Measurements from ENCODE around the gene MDM2.

DNA sequence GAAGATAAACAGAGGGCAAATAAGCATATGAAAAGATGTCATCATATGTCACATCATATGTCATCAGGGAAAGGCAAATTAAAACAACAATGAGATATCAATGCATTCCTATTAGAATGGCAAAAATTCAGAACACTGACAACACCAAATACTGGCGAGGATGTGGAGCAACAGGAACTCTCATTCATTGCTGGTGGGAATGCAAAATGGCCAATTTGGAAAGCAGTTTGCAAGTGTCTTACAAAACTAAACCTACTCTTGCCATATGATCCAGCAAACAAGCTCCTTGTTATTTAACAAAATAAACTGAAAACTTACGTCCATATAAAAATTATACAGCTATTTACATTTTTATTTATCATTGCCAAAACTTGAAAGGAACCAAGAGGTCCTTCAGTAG is 92.3 kb downstream of the MDM2 start:
- TF ChIP-seq CTCF (IDR thresholded peaks at IDR 0.05) (no peak), RAD21 (conservative IDR thresholded peaks at IDR 0.05 in 1 of 2, IDR thresholded peaks at IDR 0.05 in 1 of 2) (no peak), BHLHE40 (IDR thresholded peaks at IDR 0.05; ENCODE audit: low read depth, low read length) (no peak), POLR2A (IDR thresholded peaks at IDR 0.05; ENCODE audit: low read length) (no peak), MYC (IDR thresholded peaks at IDR 0.05; ENCODE audit: borderline replicate concordance, low read length) (no peak), REST (IDR thresholded peaks at IDR 0.05) (no peak), HDAC2 (IDR thresholded peaks at IDR 0.05) (no peak), MAX (IDR thresholded peaks at IDR 0.05) (no peak), ZSCAN20 (CRISPR knock-in tag; IDR thresholded peaks at IDR 0.05) (no peak), POLR2AphosphoS2 (conservative IDR thresholded peaks at IDR 0.05; ENCODE audit: low read length) (no peak), RCOR1 (IDR thresholded peaks at IDR 0.05; ENCODE audit: low read depth, low read length) (no peak), RFX5 (IDR thresholded peaks at IDR 0.05) (no peak)
- TF ChIP-seq, protein P1, sequence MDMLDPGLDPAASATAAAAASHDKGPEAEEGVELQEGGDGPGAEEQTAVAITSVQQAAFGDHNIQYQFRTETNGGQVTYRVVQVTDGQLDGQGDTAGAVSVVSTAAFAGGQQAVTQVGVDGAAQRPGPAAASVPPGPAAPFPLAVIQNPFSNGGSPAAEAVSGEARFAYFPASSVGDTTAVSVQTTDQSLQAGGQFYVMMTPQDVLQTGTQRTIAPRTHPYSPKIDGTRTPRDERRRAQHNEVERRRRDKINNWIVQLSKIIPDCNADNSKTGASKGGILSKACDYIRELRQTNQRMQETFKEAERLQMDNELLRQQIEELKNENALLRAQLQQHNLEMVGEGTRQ (IDR thresholded peaks at IDR 0.05), result no peak
